Calu3 (cell line): ENCODE data around the gene MAGI3. TPM values are rescaled to one million over a fixed set of nuclear protein-coding genes. Genes with fewer than 3 reads are reported as not detected.

Source experiments
- BruUV-seq: library from RNA; stranded (reverse); fragments of 400-500 nt; replicated peaks from 2 replicates; lab custom pipeline; 2021; lab: Mats Ljungman, UMichigan
- CTCF ChIA-PET: fragments of 300-600 bp; sonication (Branson Sonifier 250); formaldehyde crosslinking; loops from one replicate; lab custom pipeline; 2022; ENCODE audit warnings: antibody characterized with exemption; lab: Charles Lee
- DNase-seq: peaks from one replicate; pipeline ENCODE4 v3.0.0; 2022
- H3K27ac Mint-ChIP-seq: one replicate; pipeline ENCODE4 v1.8.0; 2022; ENCODE audit warnings: mixed read lengths; ENCODE audit not compliant: unreplicated experiment
- H3K27me3 Mint-ChIP-seq: one replicate; pipeline ENCODE4 v1.8.0; 2022; ENCODE audit warnings: mixed read lengths; ENCODE audit not compliant: unreplicated experiment
- H3K36me3 Mint-ChIP-seq: one replicate; pipeline ENCODE4 v1.8.0; 2022; ENCODE audit warnings: mild to moderate bottlenecking, moderate library complexity, mixed read lengths; ENCODE audit not compliant: insufficient read depth, unreplicated experiment
- H3K4me1 Mint-ChIP-seq: one replicate; pipeline ENCODE4 v1.8.0; 2022; ENCODE audit warnings: mild to moderate bottlenecking, low read depth, mixed read lengths; ENCODE audit not compliant: unreplicated experiment
- H3K4me3 Mint-ChIP-seq: one replicate; pipeline ENCODE4 v1.8.0; 2022; ENCODE audit warnings: mild to moderate bottlenecking, low read depth, moderate library complexity, mixed read lengths; ENCODE audit not compliant: unreplicated experiment
- H3K9me3 Mint-ChIP-seq: one replicate; pipeline ENCODE4 v1.8.0; 2022; ENCODE audit warnings: low read depth, mixed read lengths; ENCODE audit not compliant: unreplicated experiment
- intact Hi-C: fragments of 100-400 bp; cut with micrococcal nuclease; formaldehyde crosslinking; loops from one replicate; pipeline ENCODE4 v1.10.0; 2022; ENCODE audit not compliant: unreplicated experiment
- total RNA-seq: library from RNA; stranded (reverse); gene quantifications from 2 replicates; pipeline ENCODE4 v1.2.3, GENCODE V29; 2022
- TF ChIP-seq, protein P1 (sequence below): fragments of 200-600 bp; IDR thresholded peaks from one replicate; pipeline ENCODE4 v1.8.0; 2022; ENCODE audit warnings: antibody characterized with exemption; ENCODE audit not compliant: unreplicated experiment

MAGI3 gene
- total RNA-seq, 1 experiment from 2014 or later, result 14.2 TPM

DNA sequence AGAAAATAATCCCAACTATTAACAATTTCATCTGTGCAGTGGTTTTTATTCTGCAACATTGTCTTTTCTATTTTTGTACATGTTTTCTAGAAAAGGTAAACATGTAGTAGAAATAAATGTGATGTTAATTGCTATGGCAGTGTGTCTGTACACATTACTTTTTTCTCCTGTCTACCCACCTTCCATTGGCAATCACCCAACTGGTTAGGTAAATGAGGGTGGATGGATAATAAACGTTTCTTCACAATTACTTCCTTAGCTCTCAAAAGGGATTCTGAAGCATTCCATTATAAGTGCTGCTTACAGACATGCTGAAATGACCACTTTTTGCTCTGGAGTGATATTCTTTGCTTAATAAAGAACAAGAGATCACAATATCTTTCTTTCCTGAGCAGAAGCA is 61.4 kb downstream of the MAGI3 start:
- H3K27ac Mint-ChIP-seq, result peak overlapping the region; percentile 39
- DNase-seq, result no peak
- intact Hi-C loops, result loop anchor here (5.0 kb wide), 2 partner anchors 194 to 226 kb away; no protein-coding TSS in a partner anchor
- CTCF ChIA-PET, result no interaction called here
- peaks cover under 1% of the 10 kb centered on the region for H3K36me3 Mint-ChIP-seq
- TF ChIP-seq, protein P1, sequence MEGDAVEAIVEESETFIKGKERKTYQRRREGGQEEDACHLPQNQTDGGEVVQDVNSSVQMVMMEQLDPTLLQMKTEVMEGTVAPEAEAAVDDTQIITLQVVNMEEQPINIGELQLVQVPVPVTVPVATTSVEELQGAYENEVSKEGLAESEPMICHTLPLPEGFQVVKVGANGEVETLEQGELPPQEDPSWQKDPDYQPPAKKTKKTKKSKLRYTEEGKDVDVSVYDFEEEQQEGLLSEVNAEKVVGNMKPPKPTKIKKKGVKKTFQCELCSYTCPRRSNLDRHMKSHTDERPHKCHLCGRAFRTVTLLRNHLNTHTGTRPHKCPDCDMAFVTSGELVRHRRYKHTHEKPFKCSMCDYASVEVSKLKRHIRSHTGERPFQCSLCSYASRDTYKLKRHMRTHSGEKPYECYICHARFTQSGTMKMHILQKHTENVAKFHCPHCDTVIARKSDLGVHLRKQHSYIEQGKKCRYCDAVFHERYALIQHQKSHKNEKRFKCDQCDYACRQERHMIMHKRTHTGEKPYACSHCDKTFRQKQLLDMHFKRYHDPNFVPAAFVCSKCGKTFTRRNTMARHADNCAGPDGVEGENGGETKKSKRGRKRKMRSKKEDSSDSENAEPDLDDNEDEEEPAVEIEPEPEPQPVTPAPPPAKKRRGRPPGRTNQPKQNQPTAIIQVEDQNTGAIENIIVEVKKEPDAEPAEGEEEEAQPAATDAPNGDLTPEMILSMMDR, result no peak
- H3K4me3 Mint-ChIP-seq, result no peak overlapping the region
- BruUV-seq, result no TSS peak
- H3K4me1 Mint-ChIP-seq, result peaks cover 29% of the 10 kb centered on the region
- no peaks in the 10 kb centered on the region for H3K9me3 Mint-ChIP-seq
- H3K27me3 Mint-ChIP-seq, result no peaks in the 10 kb centered on the region

DNA sequence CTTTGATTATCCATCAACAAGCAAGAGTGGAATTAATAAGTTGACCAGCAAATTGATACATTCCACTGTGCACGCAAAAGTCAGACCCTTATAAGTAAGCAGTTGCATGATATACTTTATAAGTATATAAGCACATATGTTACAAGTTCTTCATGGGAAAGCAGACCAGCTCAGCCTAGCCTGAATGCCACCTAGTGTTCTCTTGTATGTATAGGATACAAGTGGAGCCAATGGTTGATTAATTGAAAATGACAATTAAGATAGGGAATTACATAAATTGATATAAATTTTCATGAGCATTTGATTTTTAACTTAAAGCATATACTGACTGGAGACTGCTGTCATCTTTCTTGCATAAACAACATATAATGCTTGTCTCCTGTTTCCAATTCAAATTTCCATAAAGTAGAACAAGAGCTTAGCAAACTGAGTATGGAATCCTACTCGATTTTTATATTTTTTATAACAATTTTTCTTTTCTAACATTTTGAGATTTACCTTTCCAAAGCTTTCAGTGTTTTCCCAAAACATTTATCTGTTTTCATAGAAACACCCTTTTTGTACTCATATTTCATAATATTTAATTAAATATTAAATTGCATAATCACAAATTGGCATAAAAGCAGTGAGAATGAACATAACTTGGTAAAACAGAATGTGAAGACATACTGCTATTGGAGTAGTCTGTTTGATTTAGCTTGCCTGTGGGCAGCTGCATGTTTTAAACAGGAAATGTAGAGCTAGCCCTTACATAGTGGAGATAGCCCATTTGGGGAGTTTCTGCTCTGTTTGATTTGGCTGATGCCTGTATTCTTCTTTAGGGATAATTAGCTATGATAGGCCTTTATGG is 62.8 kb downstream of the MAGI3 start:
- Mint-ChIP-seq H3K27ac (no peak overlapping the region), H3K27me3 (no peaks in the 10 kb centered on the region), H3K4me3 (no peak overlapping the region), H3K36me3 (peaks cover 4% of the 10 kb centered on the region), H3K9me3 (peaks cover 4% of the 10 kb centered on the region), H3K4me1 (peaks cover 41% of the 10 kb centered on the region)
- intact Hi-C loops, result loop anchor here (1.0 to 5.0 kb wide), 4 partner anchors 61 to 313 kb away; no protein-coding TSS in a partner anchor
- DNase-seq, result no peak
- no TSS peak for BruUV-seq
- TF ChIP-seq, protein P1, result no peak
- CTCF ChIA-PET, result interaction anchor here (0.6 to 1.6 kb wide), 8 partner anchors 14 to 380 kb away, joined by 3 to 7 read pairs (median 3); partner anchors contain the start of genes LRIG2 and MAGI3

DNA sequence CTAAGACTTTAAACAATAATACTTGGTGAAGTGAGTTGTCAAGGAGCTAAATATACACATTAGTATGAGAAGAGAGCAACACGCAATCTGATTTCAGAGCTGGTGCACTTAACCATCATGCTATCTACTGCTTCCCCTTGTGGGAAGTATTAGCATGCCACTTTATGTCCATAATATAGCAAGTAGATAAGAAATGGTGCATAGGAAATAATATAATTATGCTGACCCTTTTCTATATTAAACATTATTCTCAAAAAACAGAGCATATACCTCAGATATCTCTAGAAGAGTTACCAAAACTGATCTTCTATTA is 63.4 kb downstream of the MAGI3 start:
- DNase-seq, result no peak
- peaks cover 4% of the 10 kb centered on the region for H3K36me3 Mint-ChIP-seq
- TF ChIP-seq, protein P1, result no peak
- CTCF ChIA-PET, result interaction anchor here (0.8 to 1.6 kb wide), 6 partner anchors 14 to 313 kb away, joined by 3 to 7 read pairs (median 4); partner anchors contain the start of gene MAGI3
- BruUV-seq, result no TSS peak
- peaks cover 44% of the 10 kb centered on the region for H3K4me1 Mint-ChIP-seq
- H3K4me3 Mint-ChIP-seq, result no peak overlapping the region
- H3K27me3 Mint-ChIP-seq, result no peaks in the 10 kb centered on the region
- intact Hi-C loops, result loop anchor here (1.0 to 5.0 kb wide), 4 partner anchors 61 to 313 kb away; no protein-coding TSS in a partner anchor
- no peak overlapping the region for H3K27ac Mint-ChIP-seq
- H3K9me3 Mint-ChIP-seq, result peaks cover 4% of the 10 kb centered on the region

DNA sequence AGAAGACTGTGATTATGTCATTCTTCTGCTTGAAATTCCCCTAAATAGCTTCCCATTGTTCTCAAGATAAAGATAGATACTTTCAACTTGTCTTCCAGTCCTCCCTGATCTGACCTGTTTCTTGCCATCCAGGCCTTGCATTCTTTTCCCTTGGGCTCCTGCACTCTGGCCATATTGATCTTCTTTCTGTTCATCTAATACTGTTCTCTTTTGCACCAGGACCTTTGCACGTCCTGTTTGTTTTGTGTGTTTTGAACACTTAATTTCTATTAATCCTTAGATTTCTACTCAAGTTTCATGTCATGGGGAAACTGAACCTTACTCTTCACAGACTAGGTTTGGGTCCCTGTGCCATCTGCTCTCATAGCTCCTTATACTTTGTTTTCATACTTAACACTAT is 65.1 kb downstream of the MAGI3 start:
- TF ChIP-seq, protein P1, result no peak
- Mint-ChIP-seq H3K4me3 (no peak overlapping the region), H3K9me3 (peaks cover 6% of the 10 kb centered on the region), H3K27me3 (no peaks in the 10 kb centered on the region), H3K27ac (no peak overlapping the region), H3K36me3 (peaks cover 4% of the 10 kb centered on the region), H3K4me1 (peaks cover 36% of the 10 kb centered on the region)
- BruUV-seq, result no TSS peak
- intact Hi-C loops, result no loop called here
- CTCF ChIA-PET, result interaction anchor here (0.5 kb wide), 1 partner anchor 335 kb away, joined by 3 read pairs; no protein-coding TSS in a partner anchor
- no peak for DNase-seq
